Mesendoderm (in vitro differentiated cells): Measurements from ENCODE around the gene GABBR2.

Source experiments
- DNase-seq: peaks from one replicate; pipeline ENCODE4 v3.0.0; 2013
- H2AK5ac ChIP-seq: 2 replicates; pipeline ENCODE4 v1.6.1; 2013; ENCODE audit warnings: low read length, inconsistent platforms
- H2BK120ac ChIP-seq: 2 replicates; pipeline ENCODE4 v1.6.1; 2013; ENCODE audit warnings: low read depth, mild to moderate bottlenecking, low read length, moderate library complexity, mixed read lengths
- H2BK15ac ChIP-seq: replicated peaks from 2 replicates; pipeline ENCODE4 v1.6.1; 2013; ENCODE audit warnings: low read depth, mild to moderate bottlenecking, moderate library complexity
- H2BK5ac ChIP-seq: 2 replicates; pipeline ENCODE4 v1.6.1; 2013; ENCODE audit warnings: low read length, inconsistent platforms
- H3K18ac ChIP-seq: 2 replicates; pipeline ENCODE4 v1.6.1; 2013; ENCODE audit warnings: mild to moderate bottlenecking, low read length, mixed read lengths
- H3K23ac ChIP-seq: one replicate; pipeline ENCODE4 v1.6.1; 2013; ENCODE audit warnings: low read length
- H3K27ac ChIP-seq: 2 replicates; pipeline ENCODE4 v1.5.1; 2013; ENCODE audit warnings: low read depth, mild to moderate bottlenecking, inconsistent platforms, low read length, moderate library complexity
- H3K27me3 ChIP-seq: 2 replicates; pipeline ENCODE4 v1.6.1; 2013; ENCODE audit warnings: low read length, control low read depth, mild to moderate bottlenecking, inconsistent platforms; ENCODE audit not compliant: insufficient read depth, poor library complexity
- H3K36me3 ChIP-seq: 2 replicates; pipeline ENCODE4 v1.6.1; 2013; ENCODE audit warnings: low read length, inconsistent platforms; ENCODE audit not compliant: control insufficient read depth, insufficient read depth
- H3K4ac ChIP-seq: one replicate; pipeline ENCODE4 v1.6.1; 2013; ENCODE audit warnings: low read depth, mild to moderate bottlenecking, low read length, moderate library complexity
- H3K4me1 ChIP-seq: 2 replicates; pipeline ENCODE4 v1.6.1; 2013; ENCODE audit warnings: low read depth, low read length, inconsistent platforms; ENCODE audit not compliant: control insufficient read depth
- H3K4me2 ChIP-seq: 2 replicates; pipeline ENCODE4 v1.6.1; 2013; ENCODE audit warnings: low read length
- H3K4me3 ChIP-seq: 2 replicates; pipeline ENCODE4 v1.5.1; 2013; ENCODE audit warnings: mild to moderate bottlenecking, low read length
- H3K56ac ChIP-seq: one replicate; pipeline ENCODE4 v1.6.1; 2013; ENCODE audit warnings: low read length
- H3K79me1 ChIP-seq: 2 replicates; pipeline ENCODE4 v1.6.1; 2013; ENCODE audit warnings: low read length, inconsistent platforms
- H3K79me2 ChIP-seq: 2 replicates; pipeline ENCODE4 v1.6.1; 2013; ENCODE audit warnings: mild to moderate bottlenecking, low read length; ENCODE audit not compliant: control insufficient read depth, insufficient read depth
- H3K9ac ChIP-seq: 2 replicates; pipeline ENCODE4 v1.6.1; 2013; ENCODE audit warnings: low read length, inconsistent platforms
- H4K5ac ChIP-seq: one replicate; pipeline ENCODE4 v1.6.1; 2013; ENCODE audit warnings: low read length
- H4K8ac ChIP-seq: one replicate; pipeline ENCODE4 v1.6.1; 2013; ENCODE audit warnings: low read depth, mild to moderate bottlenecking, control low read depth, low read length, moderate library complexity
- WGBS: extraction: QIAGEN DNeasy Blood & Tissue Kit; methylation state at CpG from one replicate; pipeline ENCODE4 v1.1.7; 2013; ENCODE audit warnings: low lambda C conversion rate, missing lambda C conversion rate; ENCODE audit not compliant: insufficient coverage; ENCODE audit errors: extremely low coverage; 5-methylcytosine and 5-hydroxymethylcytosine counted together

GABBR2 gene

GRCh38 chr9:98416294-98417248, 292.2 kb downstream of the GABBR2 start:
- WGBS = no CpG with 5 or more reads among the region's 10 CpGs
- peak; percentile 43 for DNase-seq

GRCh38 chr9:98415782-98416181, 293.0 kb downstream of the GABBR2 start:
- no peak overlapping the region for H3K23ac ChIP-seq
- no peak overlapping the region for H3K18ac ChIP-seq
- no peak overlapping the region for H2BK5ac ChIP-seq
- no peak overlapping the region for H2BK15ac ChIP-seq
- H3K56ac ChIP-seq = no peak overlapping the region
- peak; percentile 25 for DNase-seq
- H2AK5ac ChIP-seq = no peak overlapping the region
- H3K79me2 ChIP-seq = no peaks in the 10 kb centered on the region
- no CpG with 5 or more reads among the region's 4 CpGs for WGBS
- no peaks in the 10 kb centered on the region for H3K36me3 ChIP-seq
- no peak overlapping the region for H3K4ac ChIP-seq
- no peak overlapping the region for H4K8ac ChIP-seq
- no peak overlapping the region for H3K9ac ChIP-seq
- no peak overlapping the region for H3K4me3 ChIP-seq
- H3K79me1 ChIP-seq = no peaks in the 10 kb centered on the region
- no peak overlapping the region for H3K4me2 ChIP-seq
- no peaks in the 10 kb centered on the region for H3K27me3 ChIP-seq
- no peak overlapping the region for H4K5ac ChIP-seq
- no peak overlapping the region for H2BK120ac ChIP-seq
- peaks cover 2% of the 10 kb centered on the region for H3K4me1 ChIP-seq
- no peak overlapping the region for H3K27ac ChIP-seq

More at GRCh38 chr9:98416294-98417248, 292.2 kb downstream of the GABBR2 start:
- Histone ChIP-seq H3K36me3 (no peaks in the 10 kb centered on the region), H2AK5ac (no peak overlapping the region), H3K79me2 (no peaks in the 10 kb centered on the region), H3K4me1 (peaks cover 2% of the 10 kb centered on the region), H2BK5ac (no peak overlapping the region), H3K79me1 (no peaks in the 10 kb centered on the region), H3K9ac (no peak overlapping the region), H3K4me2 (no peak overlapping the region), H3K27ac (no peak overlapping the region), H4K8ac (no peak overlapping the region), H2BK15ac (no peak overlapping the region), H3K27me3 (no peaks in the 10 kb centered on the region), H3K23ac (no peak overlapping the region), H3K18ac (no peak overlapping the region), H3K4ac (no peak overlapping the region), H2BK120ac (no peak overlapping the region), H4K5ac (no peak overlapping the region), H3K4me3 (no peak overlapping the region), H3K56ac (no peak overlapping the region)

GRCh38 chr9:98413084-98413483, 295.7 kb downstream of the GABBR2 start:
- no peak for DNase-seq
- H3K27me3 ChIP-seq = no peaks in the 10 kb centered on the region
- no CpG with 5 or more reads among the region's 1 CpG for WGBS

GRCh38 chr9:98412101-98412842, 296.5 kb downstream of the GABBR2 start:
- no peak overlapping the region for H3K9ac ChIP-seq
- no peaks in the 10 kb centered on the region for H3K27me3 ChIP-seq
- H2BK15ac ChIP-seq = no peak overlapping the region
- no peak overlapping the region for H3K4ac ChIP-seq
- no peak overlapping the region for H2BK5ac ChIP-seq
- H3K18ac ChIP-seq = no peak overlapping the region
- H3K79me1 ChIP-seq = no peaks in the 10 kb centered on the region
- H3K23ac ChIP-seq = no peak overlapping the region
- no peaks in the 10 kb centered on the region for H3K36me3 ChIP-seq
- H3K4me1 ChIP-seq = peaks cover 4% of the 10 kb centered on the region
- H4K5ac ChIP-seq = no peak overlapping the region
- no peak overlapping the region for H3K4me3 ChIP-seq
- H4K8ac ChIP-seq = no peak overlapping the region
- DNase-seq = no peak
- H3K27ac ChIP-seq = no peak overlapping the region
- H3K56ac ChIP-seq = no peak overlapping the region
- H2BK120ac ChIP-seq = no peak overlapping the region
- no CpG with 5 or more reads among the region's 10 CpGs for WGBS
- H3K4me2 ChIP-seq = no peak overlapping the region
- H3K79me2 ChIP-seq = no peaks in the 10 kb centered on the region
- H2AK5ac ChIP-seq = no peak overlapping the region

More at GRCh38 chr9:98413084-98413483, 295.7 kb downstream of the GABBR2 start:
- H3K18ac ChIP-seq = no peak overlapping the region
- H3K23ac ChIP-seq = no peak overlapping the region
- H3K36me3 ChIP-seq = no peaks in the 10 kb centered on the region
- H2BK120ac ChIP-seq = no peak overlapping the region
- no peak overlapping the region for H3K4me2 ChIP-seq
- peaks cover 2% of the 10 kb centered on the region for H3K4me1 ChIP-seq
- no peaks in the 10 kb centered on the region for H3K79me1 ChIP-seq
- no peak overlapping the region for H4K8ac ChIP-seq
- no peak overlapping the region for H2BK15ac ChIP-seq
- H3K9ac ChIP-seq = no peak overlapping the region
- no peak overlapping the region for H4K5ac ChIP-seq
- H3K56ac ChIP-seq = no peak overlapping the region
- no peak overlapping the region for H2AK5ac ChIP-seq
- no peak overlapping the region for H2BK5ac ChIP-seq
- H3K79me2 ChIP-seq = no peaks in the 10 kb centered on the region
- H3K4me3 ChIP-seq = no peak overlapping the region
- no peak overlapping the region for H3K27ac ChIP-seq
- H3K4ac ChIP-seq = no peak overlapping the region

GRCh38 chr9:98410185-98410697, 298.5 kb downstream of the GABBR2 start:
- Histone ChIP-seq H4K8ac (no peak overlapping the region), H3K56ac (no peak overlapping the region), H3K4me1 (peaks cover 3% of the 10 kb centered on the region), H3K4me3 (no peak overlapping the region), H3K36me3 (no peaks in the 10 kb centered on the region), H3K4me2 (no peak overlapping the region), H3K4ac (no peak overlapping the region), H2BK5ac (no peak overlapping the region), H4K5ac (no peak overlapping the region), H2AK5ac (no peak overlapping the region), H3K79me1 (no peaks in the 10 kb centered on the region), H3K9ac (no peak overlapping the region), H2BK15ac (no peak overlapping the region), H3K27me3 (no peaks in the 10 kb centered on the region), H2BK120ac (no peak overlapping the region), H3K27ac (no peak overlapping the region), H3K23ac (no peak overlapping the region), H3K79me2 (no peaks in the 10 kb centered on the region), H3K18ac (no peak overlapping the region)
- no CpG with 5 or more reads among the region's 8 CpGs for whole genome bisulfite sequencing
- peak; percentile 87 for DNase-seq
